ENCODE data around the gene PPP1R7.

DNA sequence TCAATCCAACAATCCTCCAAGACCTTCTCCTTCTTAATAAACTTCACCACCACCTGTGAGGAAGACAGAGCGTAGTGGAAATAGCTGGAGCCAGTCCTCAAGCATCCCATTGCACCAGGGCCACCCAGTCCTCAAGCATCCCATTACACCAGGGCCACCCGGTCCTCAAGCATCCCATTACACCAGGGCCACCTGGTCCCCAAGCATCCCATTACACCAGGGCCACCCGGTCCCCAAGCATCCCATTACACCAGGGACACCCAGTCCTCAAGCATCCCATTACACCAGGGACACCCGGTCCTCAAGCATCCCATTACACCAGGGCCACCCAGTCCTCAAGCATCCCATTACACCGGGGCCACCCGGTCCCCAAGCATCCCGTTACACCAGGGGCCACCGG lies 34.9 kb upstream of the PPP1R7 start:
- TF ChIP-seq, protein P1, sequence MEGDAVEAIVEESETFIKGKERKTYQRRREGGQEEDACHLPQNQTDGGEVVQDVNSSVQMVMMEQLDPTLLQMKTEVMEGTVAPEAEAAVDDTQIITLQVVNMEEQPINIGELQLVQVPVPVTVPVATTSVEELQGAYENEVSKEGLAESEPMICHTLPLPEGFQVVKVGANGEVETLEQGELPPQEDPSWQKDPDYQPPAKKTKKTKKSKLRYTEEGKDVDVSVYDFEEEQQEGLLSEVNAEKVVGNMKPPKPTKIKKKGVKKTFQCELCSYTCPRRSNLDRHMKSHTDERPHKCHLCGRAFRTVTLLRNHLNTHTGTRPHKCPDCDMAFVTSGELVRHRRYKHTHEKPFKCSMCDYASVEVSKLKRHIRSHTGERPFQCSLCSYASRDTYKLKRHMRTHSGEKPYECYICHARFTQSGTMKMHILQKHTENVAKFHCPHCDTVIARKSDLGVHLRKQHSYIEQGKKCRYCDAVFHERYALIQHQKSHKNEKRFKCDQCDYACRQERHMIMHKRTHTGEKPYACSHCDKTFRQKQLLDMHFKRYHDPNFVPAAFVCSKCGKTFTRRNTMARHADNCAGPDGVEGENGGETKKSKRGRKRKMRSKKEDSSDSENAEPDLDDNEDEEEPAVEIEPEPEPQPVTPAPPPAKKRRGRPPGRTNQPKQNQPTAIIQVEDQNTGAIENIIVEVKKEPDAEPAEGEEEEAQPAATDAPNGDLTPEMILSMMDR (tag by site-specific recombination; IDR thresholded peaks at IDR 0.05): no peak
- TF ChIP-seq, protein P2, sequence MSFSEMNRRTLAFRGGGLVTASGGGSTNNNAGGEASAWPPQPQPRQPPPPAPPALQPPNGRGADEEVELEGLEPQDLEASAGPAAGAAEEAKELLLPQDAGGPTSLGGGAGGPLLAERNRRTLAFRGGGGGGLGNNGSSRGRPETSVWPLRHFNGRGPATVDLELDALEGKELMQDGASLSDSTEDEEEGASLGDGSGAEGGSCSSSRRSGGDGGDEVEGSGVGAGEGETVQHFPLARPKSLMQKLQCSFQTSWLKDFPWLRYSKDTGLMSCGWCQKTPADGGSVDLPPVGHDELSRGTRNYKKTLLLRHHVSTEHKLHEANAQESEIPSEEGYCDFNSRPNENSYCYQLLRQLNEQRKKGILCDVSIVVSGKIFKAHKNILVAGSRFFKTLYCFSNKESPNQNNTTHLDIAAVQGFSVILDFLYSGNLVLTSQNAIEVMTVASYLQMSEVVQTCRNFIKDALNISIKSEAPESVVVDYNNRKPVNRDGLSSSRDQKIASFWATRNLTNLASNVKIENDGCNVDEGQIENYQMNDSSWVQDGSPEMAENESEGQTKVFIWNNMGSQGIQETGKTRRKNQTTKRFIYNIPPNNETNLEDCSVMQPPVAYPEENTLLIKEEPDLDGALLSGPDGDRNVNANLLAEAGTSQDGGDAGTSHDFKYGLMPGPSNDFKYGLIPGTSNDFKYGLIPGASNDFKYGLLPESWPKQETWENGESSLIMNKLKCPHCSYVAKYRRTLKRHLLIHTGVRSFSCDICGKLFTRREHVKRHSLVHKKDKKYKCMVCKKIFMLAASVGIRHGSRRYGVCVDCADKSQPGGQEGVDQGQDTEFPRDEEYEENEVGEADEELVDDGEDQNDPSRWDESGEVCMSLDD (tag by site-specific recombination; IDR thresholded peaks at IDR 0.05): no peak
- no peak for TF ChIP-seq ZNF133 (tag by site-specific recombination; IDR thresholded peaks at IDR 0.05)
- no peak for TF ChIP-seq TRIM28 (IDR thresholded peaks at IDR 0.05; ENCODE audit: borderline replicate concordance, low read length)
- TF ChIP-seq, protein P3, sequence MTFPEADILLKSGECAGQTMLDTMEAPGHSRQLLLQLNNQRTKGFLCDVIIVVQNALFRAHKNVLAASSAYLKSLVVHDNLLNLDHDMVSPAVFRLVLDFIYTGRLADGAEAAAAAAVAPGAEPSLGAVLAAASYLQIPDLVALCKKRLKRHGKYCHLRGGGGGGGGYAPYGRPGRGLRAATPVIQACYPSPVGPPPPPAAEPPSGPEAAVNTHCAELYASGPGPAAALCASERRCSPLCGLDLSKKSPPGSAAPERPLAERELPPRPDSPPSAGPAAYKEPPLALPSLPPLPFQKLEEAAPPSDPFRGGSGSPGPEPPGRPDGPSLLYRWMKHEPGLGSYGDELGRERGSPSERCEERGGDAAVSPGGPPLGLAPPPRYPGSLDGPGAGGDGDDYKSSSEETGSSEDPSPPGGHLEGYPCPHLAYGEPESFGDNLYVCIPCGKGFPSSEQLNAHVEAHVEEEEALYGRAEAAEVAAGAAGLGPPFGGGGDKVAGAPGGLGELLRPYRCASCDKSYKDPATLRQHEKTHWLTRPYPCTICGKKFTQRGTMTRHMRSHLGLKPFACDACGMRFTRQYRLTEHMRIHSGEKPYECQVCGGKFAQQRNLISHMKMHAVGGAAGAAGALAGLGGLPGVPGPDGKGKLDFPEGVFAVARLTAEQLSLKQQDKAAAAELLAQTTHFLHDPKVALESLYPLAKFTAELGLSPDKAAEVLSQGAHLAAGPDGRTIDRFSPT (tag by site-specific recombination; IDR thresholded peaks at IDR 0.05): no peak
- TF ChIP-seq, protein P4, sequence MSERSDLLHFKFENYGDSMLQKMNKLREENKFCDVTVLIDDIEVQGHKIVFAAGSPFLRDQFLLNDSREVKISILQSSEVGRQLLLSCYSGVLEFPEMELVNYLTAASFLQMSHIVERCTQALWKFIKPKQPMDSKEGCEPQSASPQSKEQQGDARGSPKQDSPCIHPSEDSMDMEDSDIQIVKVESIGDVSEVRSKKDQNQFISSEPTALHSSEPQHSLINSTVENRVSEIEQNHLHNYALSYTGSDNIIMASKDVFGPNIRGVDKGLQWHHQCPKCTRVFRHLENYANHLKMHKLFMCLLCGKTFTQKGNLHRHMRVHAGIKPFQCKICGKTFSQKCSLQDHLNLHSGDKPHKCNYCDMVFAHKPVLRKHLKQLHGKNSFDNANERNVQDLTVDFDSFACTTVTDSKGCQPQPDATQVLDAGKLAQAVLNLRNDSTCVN (tag by site-specific recombination; optimal IDR thresholded peaks at IDR 0.05): no peak
- no peak for TF ChIP-seq ZNF501 (tag by site-specific recombination; IDR thresholded peaks at IDR 0.05)
- no peak for TF ChIP-seq ZNF473 (tag by site-specific recombination; IDR thresholded peaks at IDR 0.05)
- TF ChIP-seq, protein P5, sequence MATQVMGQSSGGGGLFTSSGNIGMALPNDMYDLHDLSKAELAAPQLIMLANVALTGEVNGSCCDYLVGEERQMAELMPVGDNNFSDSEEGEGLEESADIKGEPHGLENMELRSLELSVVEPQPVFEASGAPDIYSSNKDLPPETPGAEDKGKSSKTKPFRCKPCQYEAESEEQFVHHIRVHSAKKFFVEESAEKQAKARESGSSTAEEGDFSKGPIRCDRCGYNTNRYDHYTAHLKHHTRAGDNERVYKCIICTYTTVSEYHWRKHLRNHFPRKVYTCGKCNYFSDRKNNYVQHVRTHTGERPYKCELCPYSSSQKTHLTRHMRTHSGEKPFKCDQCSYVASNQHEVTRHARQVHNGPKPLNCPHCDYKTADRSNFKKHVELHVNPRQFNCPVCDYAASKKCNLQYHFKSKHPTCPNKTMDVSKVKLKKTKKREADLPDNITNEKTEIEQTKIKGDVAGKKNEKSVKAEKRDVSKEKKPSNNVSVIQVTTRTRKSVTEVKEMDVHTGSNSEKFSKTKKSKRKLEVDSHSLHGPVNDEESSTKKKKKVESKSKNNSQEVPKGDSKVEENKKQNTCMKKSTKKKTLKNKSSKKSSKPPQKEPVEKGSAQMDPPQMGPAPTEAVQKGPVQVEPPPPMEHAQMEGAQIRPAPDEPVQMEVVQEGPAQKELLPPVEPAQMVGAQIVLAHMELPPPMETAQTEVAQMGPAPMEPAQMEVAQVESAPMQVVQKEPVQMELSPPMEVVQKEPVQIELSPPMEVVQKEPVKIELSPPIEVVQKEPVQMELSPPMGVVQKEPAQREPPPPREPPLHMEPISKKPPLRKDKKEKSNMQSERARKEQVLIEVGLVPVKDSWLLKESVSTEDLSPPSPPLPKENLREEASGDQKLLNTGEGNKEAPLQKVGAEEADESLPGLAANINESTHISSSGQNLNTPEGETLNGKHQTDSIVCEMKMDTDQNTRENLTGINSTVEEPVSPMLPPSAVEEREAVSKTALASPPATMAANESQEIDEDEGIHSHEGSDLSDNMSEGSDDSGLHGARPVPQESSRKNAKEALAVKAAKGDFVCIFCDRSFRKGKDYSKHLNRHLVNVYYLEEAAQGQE (tag by site-specific recombination; IDR thresholded peaks at IDR 0.05): no peak
- TF ChIP-seq ZNF274 (IDR thresholded peaks at IDR 0.05; ENCODE audit: low read length): no peak
- TF ChIP-seq ZNF274 (tag by site-specific recombination; IDR thresholded peaks at IDR 0.05; ENCODE audit: borderline replicate concordance): no peak
- TF ChIP-seq ZNF121 (tag by site-specific recombination; IDR thresholded peaks at IDR 0.05): no peak
- TF ChIP-seq, protein P6, sequence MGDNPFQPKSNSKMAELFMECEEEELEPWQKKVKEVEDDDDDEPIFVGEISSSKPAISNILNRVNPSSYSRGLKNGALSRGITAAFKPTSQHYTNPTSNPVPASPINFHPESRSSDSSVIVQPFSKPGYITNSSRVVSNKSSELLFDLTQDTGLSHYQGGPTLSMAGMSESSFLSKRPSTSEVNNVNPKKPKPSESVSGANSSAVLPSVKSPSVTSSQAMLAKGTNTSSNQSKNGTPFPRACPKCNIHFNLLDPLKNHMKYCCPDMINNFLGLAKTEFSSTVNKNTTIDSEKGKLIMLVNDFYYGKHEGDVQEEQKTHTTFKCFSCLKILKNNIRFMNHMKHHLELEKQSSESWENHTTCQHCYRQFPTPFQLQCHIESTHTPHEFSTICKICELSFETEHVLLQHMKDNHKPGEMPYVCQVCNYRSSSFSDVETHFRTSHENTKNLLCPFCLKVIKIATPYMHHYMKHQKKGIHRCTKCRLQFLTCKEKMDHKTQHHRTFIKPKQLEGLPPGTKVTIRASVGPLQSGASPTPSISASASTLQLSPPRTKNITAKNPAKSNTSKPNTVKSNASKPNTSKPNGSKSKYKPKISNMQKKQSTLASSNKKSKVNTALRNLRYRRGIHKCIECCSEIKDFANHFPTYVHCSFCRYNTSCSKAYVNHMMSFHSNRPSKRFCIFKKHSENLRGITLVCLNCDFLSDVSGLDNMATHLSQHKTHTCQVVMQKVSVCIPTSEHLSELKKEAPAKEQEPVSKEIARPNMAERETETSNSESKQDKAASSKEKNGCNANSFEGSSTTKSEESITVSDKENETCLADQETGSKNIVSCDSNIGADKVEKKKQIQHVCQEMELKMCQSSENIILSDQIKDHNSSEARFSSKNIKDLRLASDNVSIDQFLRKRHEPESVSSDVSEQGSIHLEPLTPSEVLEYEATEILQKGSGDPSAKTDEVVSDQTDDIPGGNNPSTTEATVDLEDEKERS (tag by site-specific recombination; IDR thresholded peaks at IDR 0.05): no peak
- TF ChIP-seq TCF7L2 (IDR thresholded peaks at IDR 0.05; ENCODE audit: borderline replicate concordance, low read depth, low read length): no peak
